NB4 (cell line): ENCODE data around the gene NOVA2.

ENCODE experiments used
- MAX ChIP-seq: IDR thresholded peaks from 2 replicates; pipeline ENCODE4 v1.6.1; 2011; ENCODE audit warnings: low read depth, low read length
- MYC ChIP-seq: IDR thresholded peaks from 2 replicates; pipeline ENCODE4 v1.6.1; 2011; ENCODE audit warnings: low read depth, low read length
- POLR2A ChIP-seq: IDR thresholded peaks from 2 replicates; pipeline ENCODE4 v1.6.1; 2011; ENCODE audit warnings: mild to moderate bottlenecking; ENCODE audit not compliant: insufficient read length; ENCODE audit errors: extremely low read depth
- TF ChIP-seq, protein P1 (sequence below): IDR thresholded peaks from one replicate; pipeline ENCODE4 v1.5.1; 2012; ENCODE audit warnings: low read depth, low read length

DNA sequence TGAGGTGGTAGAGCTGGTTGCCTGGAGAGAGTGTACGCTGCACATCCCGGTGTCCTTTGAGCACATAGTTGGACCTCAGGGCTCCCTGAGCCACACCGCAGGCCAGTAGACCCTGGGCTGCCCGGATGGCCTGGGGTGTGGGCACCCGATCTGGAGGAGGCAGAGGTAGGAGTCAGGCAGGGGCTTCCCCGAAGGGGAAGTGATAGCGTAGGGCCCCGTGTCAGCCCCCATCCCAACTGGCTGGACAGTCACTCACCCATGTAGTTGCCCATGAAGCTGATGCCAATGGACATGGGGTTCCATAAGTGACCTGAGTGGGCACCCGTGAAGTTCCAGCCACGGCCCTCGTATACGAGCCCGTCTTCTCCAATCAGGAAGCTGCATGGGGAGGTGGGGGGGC lies 45.6 kb upstream of the NOVA2 start:
- TF ChIP-seq POLR2A (no peak), MAX (no peak), MYC (no peak)
- TF ChIP-seq, protein P1, sequence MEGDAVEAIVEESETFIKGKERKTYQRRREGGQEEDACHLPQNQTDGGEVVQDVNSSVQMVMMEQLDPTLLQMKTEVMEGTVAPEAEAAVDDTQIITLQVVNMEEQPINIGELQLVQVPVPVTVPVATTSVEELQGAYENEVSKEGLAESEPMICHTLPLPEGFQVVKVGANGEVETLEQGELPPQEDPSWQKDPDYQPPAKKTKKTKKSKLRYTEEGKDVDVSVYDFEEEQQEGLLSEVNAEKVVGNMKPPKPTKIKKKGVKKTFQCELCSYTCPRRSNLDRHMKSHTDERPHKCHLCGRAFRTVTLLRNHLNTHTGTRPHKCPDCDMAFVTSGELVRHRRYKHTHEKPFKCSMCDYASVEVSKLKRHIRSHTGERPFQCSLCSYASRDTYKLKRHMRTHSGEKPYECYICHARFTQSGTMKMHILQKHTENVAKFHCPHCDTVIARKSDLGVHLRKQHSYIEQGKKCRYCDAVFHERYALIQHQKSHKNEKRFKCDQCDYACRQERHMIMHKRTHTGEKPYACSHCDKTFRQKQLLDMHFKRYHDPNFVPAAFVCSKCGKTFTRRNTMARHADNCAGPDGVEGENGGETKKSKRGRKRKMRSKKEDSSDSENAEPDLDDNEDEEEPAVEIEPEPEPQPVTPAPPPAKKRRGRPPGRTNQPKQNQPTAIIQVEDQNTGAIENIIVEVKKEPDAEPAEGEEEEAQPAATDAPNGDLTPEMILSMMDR, result no peak
